Naive thymus-derived CD4-positive, alpha-beta T cell (primary cell): ENCODE results near the gene HNRNPL. TPM values are rescaled to one million over a fixed set of nuclear protein-coding genes. Genes with fewer than 3 reads are reported as not detected.
"Not testable (repeated sequence)": the region's sequence is repeated elsewhere in the genome, so short reads cannot be mapped to it uniquely, and the experiment has no call there.

ENCODE experiments used
- ATAC-seq: fragments of 150-1000 bp; cut with Tn5 transposase; 2 replicates; pipeline ENCODE4 v1.10.0; 2021; ENCODE audit warnings: mild to moderate bottlenecking, moderate library complexity
- CTCF ChIA-PET: fragments of 350-600 bp; sonication (Branson Sonifier 250); formaldehyde crosslinking; loops from one replicate; lab custom pipeline; 2021; ENCODE audit warnings: antibody characterized with exemption; lab: Charles Lee
- POLR2A ChIA-PET: fragments of 350-600 bp; sonication (Branson Sonifier 250); formaldehyde crosslinking; loops from one replicate; lab custom pipeline; 2021; ENCODE audit warnings: antibody characterized with exemption, inconsistent platforms; lab: Charles Lee
- DNase-seq, 9 donors: peaks; one replicate each; pipeline versions ENCODE4 v3.0.0 to v3.0.0-alpha.2; 2020 to 2022; ENCODE audit warnings: mixed read lengths in 1 of 9
- H3K27ac ChIP-seq: one replicate; pipeline ENCODE4 v1.7.0; 2013; ENCODE audit warnings: mild to moderate bottlenecking, low read depth, low read length, moderate library complexity
- H3K27me3 ChIP-seq, 2 donors: one replicate each; pipeline ENCODE4 v1.7.0; 2013; ENCODE audit warnings: low read length in 2 of 2, mild to moderate bottlenecking in 2 of 2, moderate library complexity in 2 of 2; ENCODE audit not compliant: control insufficient read depth in 2 of 2, insufficient read depth in 2 of 2
- H3K36me3 ChIP-seq, 3 experiments: 1 replicate in 2 of 3; 2 replicates in 1 of 3; pipeline ENCODE4 v1.7.0; 2013; ENCODE audit warnings: low read length in 3 of 3, mild to moderate bottlenecking in 3 of 3, moderate library complexity in 1 of 3; ENCODE audit not compliant: insufficient read depth in 3 of 3, control insufficient read depth in 2 of 3
- H3K4me1 ChIP-seq, 2 donors: one replicate each; pipeline ENCODE4 v1.7.0; 2013; ENCODE audit warnings: low read length in 2 of 2, mild to moderate bottlenecking in 2 of 2, moderate library complexity in 1 of 2; ENCODE audit not compliant: control insufficient read depth in 2 of 2, insufficient read depth in 2 of 2
- H3K4me3 ChIP-seq: 2 replicates; pipeline ENCODE4 v1.7.0; 2013; ENCODE audit warnings: mild to moderate bottlenecking, low read length
- H3K9me3 ChIP-seq, 3 experiments: 1 replicate in 2 of 3; 2 replicates in 1 of 3; pipeline ENCODE4 v1.7.0; 2013; ENCODE audit warnings: low read length in 3 of 3; ENCODE audit not compliant: control insufficient read depth in 2 of 3
- H3K27ac Mint-ChIP-seq, 9 donors: one replicate each; pipeline ENCODE4 v1.8.0; 2020 to 2022; ENCODE audit warnings: mixed read lengths in 9 of 9, mild to moderate bottlenecking in 8 of 9, moderate library complexity in 5 of 9, inconsistent platforms in 2 of 9
- H3K27me3 Mint-ChIP-seq, 5 donors: one replicate each; pipeline ENCODE4 v1.8.0; 2021 to 2022; ENCODE audit warnings: mixed read lengths in 5 of 5, mild to moderate bottlenecking in 1 of 5
- H3K36me3 Mint-ChIP-seq, 5 donors: one replicate each; pipeline ENCODE4 v1.8.0; 2020 to 2022; ENCODE audit warnings: mixed read lengths in 5 of 5, mild to moderate bottlenecking in 3 of 5, inconsistent platforms in 1 of 5
- H3K4me1 Mint-ChIP-seq, 7 donors: one replicate each; pipeline ENCODE4 v1.8.0; 2020 to 2022; ENCODE audit warnings: mixed read lengths in 7 of 7, mild to moderate bottlenecking in 3 of 7, inconsistent platforms in 1 of 7
- H3K4me3 Mint-ChIP-seq, 10 donors: one replicate each; pipeline ENCODE4 v1.8.0; 2020 to 2022; ENCODE audit warnings: mild to moderate bottlenecking in 10 of 10, mixed read lengths in 10 of 10, moderate library complexity in 6 of 10, inconsistent platforms in 2 of 10
- H3K9me3 Mint-ChIP-seq, 11 donors: one replicate each; pipeline ENCODE4 v1.8.0; 2020 to 2022; ENCODE audit warnings: mixed read lengths in 11 of 11, mild to moderate bottlenecking in 4 of 11, inconsistent platforms in 1 of 11, moderate library complexity in 1 of 11
- intact Hi-C, 2 donors: fragments of 100-400 bp; cut with micrococcal nuclease; formaldehyde crosslinking; loops; one replicate each; pipeline ENCODE4 v1.15.1; 2023
- polyA plus RNA-seq, 2 donors: library from polyadenylated mRNA; unstranded; fragments of 300-500 nt; fragmentation: Illumina TruSeq; gene quantifications; one replicate each; pipeline ENCODE4 v1.2.3, GENCODE V29; 2021
- total RNA-seq, 6 experiments: library from RNA in 5 of 6; stranded (reverse) in 5 of 6; gene quantifications; 1 replicate in 5 of 6; 2 replicates in 1 of 6; pipeline ENCODE4 v1.2.3 and lab custom pipeline; 2021 to 2026

The HNRNPL gene
- total and polyA plus RNA-seq, 7 experiments from 2014 or later: 70.6 to 539 (median 349) TPM

GRCh38 chr19:38856813-38857212, 7.0 kb upstream of the HNRNPL start:
- ChIA-PET CTCF (interaction anchor here (0.7 to 1.4 kb wide), 2 partner anchors 11 to 21 kb away, joined by 3 to 4 read pairs; partner anchors contain the start of gene RINL), POLR2A (interaction anchor here (0.6 to 2.1 kb wide), 8 partner anchors 8 to 87 kb away, joined by 3 to 13 read pairs (median 6); partner anchors contain the start of genes ECH1, HNRNPL and RINL)
- Histone ChIP-seq H3K4me3 (no peak overlapping the region), H3K27me3 (no peaks in the 10 kb centered on the region), H3K27ac (peak overlapping the region; percentile 62), H3K9me3 (no peaks in the 10 kb centered on the region), H3K36me3 (no peaks in the 10 kb centered on the region), H3K4me1 (peaks cover 17 to 18% of the 10 kb centered on the region in 2 donors)
- DNase-seq (no peak), ATAC-seq (no peak)
- peaks cover 0 to 2% (median 0%) of the 10 kb centered on the region in 11 donors for H3K9me3 Mint-ChIP-seq
- peaks cover 0 to 2% (median 0%) of the 10 kb centered on the region in 5 donors for H3K27me3 Mint-ChIP-seq
- H3K4me1 Mint-ChIP-seq: peaks cover 6 to 40% (median 30%) of the 10 kb centered on the region in 7 donors
- intact Hi-C loops: loop anchor here in 1 of 2 donors (1.0 kb wide), 1 partner anchor 13 kb away; no protein-coding TSS in a partner anchor
- peaks cover 0 to 1% (median 0%) of the 10 kb centered on the region in 5 donors for H3K36me3 Mint-ChIP-seq
- H3K27ac Mint-ChIP-seq: peak overlapping the region in 8 of 9 donors; percentile 47 to 97 (median 84)
- peak overlapping the region in 9 of 10 donors; percentile 8 to 85 (median 69) for H3K4me3 Mint-ChIP-seq

GRCh38 chr19:38855751-38856150, 6.0 kb upstream of the HNRNPL start:
- H3K4me1 Mint-ChIP-seq: peaks cover 6 to 45% (median 30%) of the 10 kb centered on the region in 7 donors
- peaks cover 17 to 18% of the 10 kb centered on the region in 2 donors for H3K4me1 ChIP-seq
- CTCF ChIA-PET, H3K4me3 ChIP-seq, H3K9me3 ChIP-seq, intact Hi-C loops, ATAC-seq, H3K27ac Mint-ChIP-seq, H3K27me3 Mint-ChIP-seq, H3K36me3 ChIP-seq, H3K27ac ChIP-seq, H3K36me3 Mint-ChIP-seq, H3K9me3 Mint-ChIP-seq, H3K4me3 Mint-ChIP-seq, DNase-seq, H3K27me3 ChIP-seq, POLR2A ChIA-PET: not testable (repeated sequence)

GRCh38 chr19:38854961-38855360, 5.2 kb upstream of the HNRNPL start:
- H3K4me3 ChIP-seq, H3K36me3 Mint-ChIP-seq, H3K27me3 Mint-ChIP-seq, H3K9me3 ChIP-seq, H3K27ac ChIP-seq, H3K4me3 Mint-ChIP-seq, POLR2A ChIA-PET, H3K9me3 Mint-ChIP-seq, ATAC-seq, CTCF ChIA-PET, H3K27me3 ChIP-seq, H3K36me3 ChIP-seq: not testable (repeated sequence)
- H3K4me1 ChIP-seq: peaks cover 17 to 18% of the 10 kb centered on the region in 2 donors
- intact Hi-C loops: loop anchor here (5.0 kb wide), 3 partner anchors 238 to 1432 kb away; partner anchors contain the start of genes AKT2 (in 1 of the 2), EIF3K (in 1 of the 2), MAP4K1 (in 1 of the 2) and SAMD4B (in 1 of the 2)
- peak overlapping the region in 1 of 9 donors; percentile 51 for H3K27ac Mint-ChIP-seq
- peaks cover 6 to 49% (median 30%) of the 10 kb centered on the region in 7 donors for H3K4me1 Mint-ChIP-seq
- peak in 1 of 9 donors; percentile 3 for DNase-seq

- peak overlapping the region; percentile 88 for H3K4me3 ChIP-seq
- no peaks in the 10 kb centered on the region for H3K27me3 ChIP-seq
- intact Hi-C loops: loop anchor here (5.0 kb wide), 3 partner anchors 236 to 1434 kb away; partner anchors contain the start of genes AKT2 (in 1 of the 2), EIF3K (in 1 of the 2), MAP4K1 (in 1 of the 2) and SAMD4B (in 1 of the 2)
- H3K36me3 Mint-ChIP-seq: peaks cover 0 to 10% (median 8%) of the 10 kb centered on the region in 5 donors
- ChIA-PET CTCF (interaction anchor here (0.7 to 3.3 kb wide), 7 partner anchors 9 to 84 kb away, joined by 3 to 20 read pairs (median 7); partner anchors contain the start of genes MRPS12 and SARS2), POLR2A (interaction anchor here (0.5 to 11.2 kb wide), 6 partner anchors 9 to 315 kb away, joined by 3 to 317 read pairs (median 4); partner anchors contain the start of gene RINL)
- ATAC-seq: no peak
- H3K9me3 ChIP-seq: no peaks in the 10 kb centered on the region
- DNase-seq: no peak
- peaks cover 0 to 4% (median 0%) of the 10 kb centered on the region in 3 experiments for H3K36me3 ChIP-seq
- H3K27ac Mint-ChIP-seq: peak overlapping the region; percentile 91 to 100 (median 98)
- peaks cover 0 to 11% (median 0%) of the 10 kb centered on the region in 11 donors for H3K9me3 Mint-ChIP-seq
- H3K4me1 Mint-ChIP-seq: peaks cover 16 to 55% (median 39%) of the 10 kb centered on the region in 7 donors
- H3K4me1 ChIP-seq: peaks cover 24 to 25% of the 10 kb centered on the region in 2 donors
- H3K27me3 Mint-ChIP-seq: peaks cover 0 to 7% (median 0%) of the 10 kb centered on the region in 5 donors
- H3K4me3 Mint-ChIP-seq: peak overlapping the region; percentile 90 to 99 (median 96)
- H3K27ac ChIP-seq: peak overlapping the region; percentile 95
Measured at GRCh38 chr19:38853214-38853613, 3.4 kb upstream of the HNRNPL start.

GRCh38 chr19:38852231-38853044, 2.7 kb upstream of the HNRNPL start:
- Mint-ChIP-seq H3K36me3 (peaks cover 0 to 16% (median 11%) of the 10 kb centered on the region in 5 donors), H3K27me3 (peaks cover 0 to 6% (median 0%) of the 10 kb centered on the region in 5 donors), H3K4me3 (peak overlapping the region; percentile 90 to 99 (median 96)), H3K27ac (peak overlapping the region; percentile 91 to 100 (median 98)), H3K4me1 (peaks cover 23 to 57% (median 44%) of the 10 kb centered on the region in 7 donors), H3K9me3 (peaks cover 0 to 11% (median 0%) of the 10 kb centered on the region in 11 donors)
- Histone ChIP-seq H3K36me3 (peaks cover 0 to 11% (median under 1%) of the 10 kb centered on the region in 3 experiments), H3K27ac (peak overlapping the region; percentile 95), H3K27me3 (no peaks in the 10 kb centered on the region), H3K4me1 (peaks cover 26 to 28% of the 10 kb centered on the region in 2 donors), H3K9me3 (no peaks in the 10 kb centered on the region), H3K4me3 (peak overlapping the region; percentile 88)
- POLR2A ChIA-PET: interaction anchor here (0.5 to 11.2 kb wide), 12 partner anchors 8 to 314 kb away, joined by 3 to 317 read pairs (median 4); partner anchors contain the start of genes ACTN4, ECH1, MRPS12 and RINL
- intact Hi-C loops: loop anchor here (1.0 to 5.0 kb wide), 4 partner anchors 17 to 1435 kb away; partner anchors contain the start of genes AKT2 (in 1 of the 2), EIF3K (in 1 of the 2), MAP4K1 (in 1 of the 2) and SAMD4B (in 1 of the 2)
- CTCF ChIA-PET: interaction anchor here (1.0 to 3.3 kb wide), 6 partner anchors 9 to 78 kb away, joined by 4 to 20 read pairs (median 7); partner anchors contain the start of genes MRPS12 and SARS2
- ATAC-seq (no peak), DNase-seq (peak in 8 of 9 donors; percentile 32 to 59 (median 42))
